HepG2 (cell line): ENCODE data around the gene PRSS8. TPM values are rescaled to one million over a fixed set of nuclear protein-coding genes. Genes with fewer than 3 reads are reported as not detected.
A peak's percentile ranks its signal among the peaks of the same experiment; 100 is the strongest.

Experiments used
- ATAD3A ChIP-seq: sonication (generic); formaldehyde crosslinking; IDR thresholded peaks from 2 replicates; pipeline ENCODE4 v1.4.0; 2020; ENCODE audit warnings: missing genetic modification reagents
- ATM ChIP-seq: fragments of 450-650 bp; IDR thresholded peaks from 2 replicates; pipeline ENCODE4 v1.7.1; 2017; ENCODE audit warnings: mild to moderate bottlenecking, borderline replicate concordance
- BORCS8-MEF2B ChIP-seq: sonication (generic); formaldehyde crosslinking; IDR thresholded peaks from 2 replicates; pipeline ENCODE4 v1.8.0; 2022; ENCODE audit warnings: mild to moderate bottlenecking, missing genetic modification reagents
- FOXC1 ChIP-seq: sonication (generic); formaldehyde crosslinking; IDR thresholded peaks from 2 replicates; pipeline ENCODE4 v1.8.0; 2022; ENCODE audit warnings: mild to moderate bottlenecking, missing genetic modification reagents, borderline replicate concordance
- FOXJ3 ChIP-seq: sonication (generic); formaldehyde crosslinking; IDR thresholded peaks from 2 replicates; pipeline ENCODE4 v1.4.0; 2020; ENCODE audit warnings: missing genetic modification reagents, mild to moderate bottlenecking, borderline replicate concordance
- FOXP1 ChIP-seq, 2 experiments: fragments of 450-650 bp in 1 of 2; IDR thresholded peaks; 2 replicates each; pipeline ENCODE4 v1.6.1; 2017 to 2018; ENCODE audit warnings: antibody characterized with exemption in 1 of 2
- KLF11 ChIP-seq: IDR thresholded peaks from 2 replicates; pipeline ENCODE4 v1.6.1; 2016; ENCODE audit warnings: missing compliant biosample characterization
- KLF12 ChIP-seq: sonication (generic); formaldehyde crosslinking; IDR thresholded peaks from 2 replicates; pipeline ENCODE4 v1.4.0; 2020; ENCODE audit warnings: missing genetic modification reagents, borderline replicate concordance
- KLF13 ChIP-seq: sonication (generic); formaldehyde crosslinking; IDR thresholded peaks from 2 replicates; pipeline ENCODE4 v1.4.0; 2020; ENCODE audit warnings: mild to moderate bottlenecking, missing genetic modification reagents
- REPIN1 ChIP-seq: sonication (generic); formaldehyde crosslinking; IDR thresholded peaks from 2 replicates; pipeline ENCODE4 v1.8.0; 2022; ENCODE audit warnings: missing genetic modification reagents, low read depth, mild to moderate bottlenecking, borderline replicate concordance
- SP2 ChIP-seq: sonication (generic); formaldehyde crosslinking; IDR thresholded peaks from 2 replicates; pipeline ENCODE4 v1.5.1; 2020; ENCODE audit warnings: mild to moderate bottlenecking, missing genetic modification reagents
- TSC22D2 ChIP-seq: sonication (generic); formaldehyde crosslinking; IDR thresholded peaks from 2 replicates; pipeline ENCODE4 v1.5.1; 2020; ENCODE audit warnings: missing genetic modification reagents, mild to moderate bottlenecking, borderline replicate concordance
- ZNF17 ChIP-seq: sonication (generic); formaldehyde crosslinking; IDR thresholded peaks from 2 replicates; pipeline ENCODE4 v1.5.0; 2020; ENCODE audit warnings: mild to moderate bottlenecking, missing genetic modification reagents
- ZNF207 ChIP-seq: fragments of 450-650 bp; IDR thresholded peaks from 2 replicates; pipeline ENCODE4 v1.6.1; 2016; ENCODE audit warnings: antibody characterized with exemption, borderline replicate concordance
- ZNF3 ChIP-seq: IDR thresholded peaks from 2 replicates; pipeline ENCODE4 v1.7.0; 2017; ENCODE audit warnings: inconsistent platforms
- ZNF33B ChIP-seq: sonication (generic); formaldehyde crosslinking; IDR thresholded peaks from 2 replicates; pipeline ENCODE4 v1.5.1; 2020; ENCODE audit warnings: mild to moderate bottlenecking, missing genetic modification reagents
- ZNF546 ChIP-seq: sonication (generic); formaldehyde crosslinking; conservative IDR thresholded peaks from 2 replicates; pipeline ENCODE4 v1.8.1; 2023; ENCODE audit warnings: mild to moderate bottlenecking, missing genetic modification reagents
- ZNF720 ChIP-seq: sonication (generic); formaldehyde crosslinking; IDR thresholded peaks from 2 replicates; pipeline ENCODE4 v1.4.0; 2020; ENCODE audit warnings: missing genetic modification reagents
- ZNF83 ChIP-seq: sonication (generic); formaldehyde crosslinking; IDR thresholded peaks from 2 replicates; pipeline ENCODE4 v1.4.0; 2020; ENCODE audit warnings: missing genetic modification reagents, mild to moderate bottlenecking, borderline replicate concordance
- polyA plus RNA-seq, 8 experiments: library from polyadenylated mRNA; depleted of rRNA in 3 of 8; stranded (reverse) in 7 of 8; unstranded in 1 of 8; fragments of >200 nt; fragmentation: Illumina TruSeq in 4 of 8; extraction: Trizol in 4 of 8; gene quantifications; 2 replicates each; pipeline versions ENCODE4 v1.2.1 to v1.2.3, GENCODE V29; 2011 to 2016; ENCODE audit warnings: low read depth in 4 of 8, missing spikeins in 1 of 8, mixed read lengths in 1 of 8; ENCODE audit not compliant: insufficient read depth in 1 of 8
- total RNA-seq, 5 experiments: library from RNA; depleted of rRNA; stranded (reverse); fragments of >200 nt; fragmentation: Illumina TruSeq; extraction: Trizol; gene quantifications; 2 replicates each; pipeline ENCODE4 v1.2.3, GENCODE V29; 2016; ENCODE audit warnings: low read depth in 1 of 5
- TF ChIP-seq, protein P1 (sequence below): IDR thresholded peaks from 2 replicates; pipeline ENCODE4 v1.4.0; 2020; ENCODE audit warnings: mild to moderate bottlenecking, missing genetic modification reagents
- TF ChIP-seq, protein P2 (sequence below): sonication (generic); formaldehyde crosslinking; conservative IDR thresholded peaks from 2 replicates; pipeline ENCODE4 v1.8.0; 2022; ENCODE audit warnings: mild to moderate bottlenecking, moderate library complexity, missing genetic modification reagents
- TF ChIP-seq, protein P3 (sequence below): sonication (generic); formaldehyde crosslinking; IDR thresholded peaks from 2 replicates; pipeline ENCODE4 v1.4.0; 2020; ENCODE audit warnings: mild to moderate bottlenecking, missing genetic modification reagents

PRSS8 gene
- total and polyA plus RNA-seq, 2 of the 13 experiments (the other 11 are each of a cell fraction or from before 2014, with no cell fraction given) = 2.6 to 7.2 TPM

DNA sequence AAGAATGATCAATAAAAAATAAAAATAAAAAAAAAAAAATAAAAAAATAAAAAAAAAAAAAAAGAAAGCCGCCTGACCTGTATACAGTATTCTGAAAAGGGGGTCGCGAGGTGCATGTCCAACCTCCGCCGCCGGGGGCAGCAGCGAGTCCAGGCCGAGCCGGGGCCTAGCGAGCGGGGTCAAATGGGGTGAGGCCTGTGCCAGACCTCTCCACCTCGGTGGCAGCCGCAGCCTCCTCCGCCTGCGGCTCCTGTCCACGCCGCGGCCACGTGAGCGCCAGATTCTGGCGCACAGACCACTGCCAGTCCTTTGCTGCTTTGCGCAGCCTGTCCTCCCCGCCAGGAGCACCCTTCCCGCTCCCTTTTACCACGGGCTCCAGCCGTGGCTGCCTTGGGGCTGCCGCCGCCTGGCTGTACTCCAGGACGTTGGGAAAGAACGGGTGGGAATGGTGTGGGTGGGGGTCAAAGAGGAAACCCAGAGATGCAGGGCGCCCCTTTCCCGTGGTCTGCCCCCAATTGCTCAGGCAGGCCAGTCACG, 29.8 kb downstream of the PRSS8 start (continued):
- TF ChIP-seq KLF13 (CRISPR knock-in tag) (no peak), FOXC1 (CRISPR knock-in tag) (peak; percentile 99), KLF12 (CRISPR knock-in tag) (peak; percentile 93), KLF11 (CRISPR knock-in tag) (0 out of 2 replicates have a peak, but pooled peaks have one; percentile 71), ZNF33B (CRISPR knock-in tag) (0 out of 2 replicates have a peak, but pooled peaks have one; percentile 80), TSC22D2 (CRISPR knock-in tag) (peak; percentile 88; the same call in 1 of the 2 replicates), FOXP1 (IDR thresholded peaks at IDR 0.05) (no peak), FOXP1 (CRISPR knock-in tag; IDR thresholded peaks at IDR 0.05) (no peak; the same call in 1 of the 2 replicates), ZNF720 (CRISPR knock-in tag) (no peak; the same call in 1 of the 2 replicates), ZNF3 (CRISPR knock-in tag) (no peak), SP2 (CRISPR knock-in tag) (0 out of 2 replicates have a peak, but pooled peaks have one; percentile 18), ATAD3A (CRISPR knock-in tag) (peak; percentile 40; the same call in 1 of the 2 replicates), ZNF546 (peak; percentile 98), BORCS8-MEF2B (CRISPR knock-in tag) (peak; percentile 98), ZNF207 (no peak), ATM (no peak), REPIN1 (CRISPR knock-in tag) (peak; percentile 93), FOXJ3 (CRISPR knock-in tag) (peak; percentile 54), ZNF83 (peak; percentile 94; the same call in 1 of the 2 replicates), ZNF17 (CRISPR knock-in tag) (no peak)
- TF ChIP-seq, protein P1, sequence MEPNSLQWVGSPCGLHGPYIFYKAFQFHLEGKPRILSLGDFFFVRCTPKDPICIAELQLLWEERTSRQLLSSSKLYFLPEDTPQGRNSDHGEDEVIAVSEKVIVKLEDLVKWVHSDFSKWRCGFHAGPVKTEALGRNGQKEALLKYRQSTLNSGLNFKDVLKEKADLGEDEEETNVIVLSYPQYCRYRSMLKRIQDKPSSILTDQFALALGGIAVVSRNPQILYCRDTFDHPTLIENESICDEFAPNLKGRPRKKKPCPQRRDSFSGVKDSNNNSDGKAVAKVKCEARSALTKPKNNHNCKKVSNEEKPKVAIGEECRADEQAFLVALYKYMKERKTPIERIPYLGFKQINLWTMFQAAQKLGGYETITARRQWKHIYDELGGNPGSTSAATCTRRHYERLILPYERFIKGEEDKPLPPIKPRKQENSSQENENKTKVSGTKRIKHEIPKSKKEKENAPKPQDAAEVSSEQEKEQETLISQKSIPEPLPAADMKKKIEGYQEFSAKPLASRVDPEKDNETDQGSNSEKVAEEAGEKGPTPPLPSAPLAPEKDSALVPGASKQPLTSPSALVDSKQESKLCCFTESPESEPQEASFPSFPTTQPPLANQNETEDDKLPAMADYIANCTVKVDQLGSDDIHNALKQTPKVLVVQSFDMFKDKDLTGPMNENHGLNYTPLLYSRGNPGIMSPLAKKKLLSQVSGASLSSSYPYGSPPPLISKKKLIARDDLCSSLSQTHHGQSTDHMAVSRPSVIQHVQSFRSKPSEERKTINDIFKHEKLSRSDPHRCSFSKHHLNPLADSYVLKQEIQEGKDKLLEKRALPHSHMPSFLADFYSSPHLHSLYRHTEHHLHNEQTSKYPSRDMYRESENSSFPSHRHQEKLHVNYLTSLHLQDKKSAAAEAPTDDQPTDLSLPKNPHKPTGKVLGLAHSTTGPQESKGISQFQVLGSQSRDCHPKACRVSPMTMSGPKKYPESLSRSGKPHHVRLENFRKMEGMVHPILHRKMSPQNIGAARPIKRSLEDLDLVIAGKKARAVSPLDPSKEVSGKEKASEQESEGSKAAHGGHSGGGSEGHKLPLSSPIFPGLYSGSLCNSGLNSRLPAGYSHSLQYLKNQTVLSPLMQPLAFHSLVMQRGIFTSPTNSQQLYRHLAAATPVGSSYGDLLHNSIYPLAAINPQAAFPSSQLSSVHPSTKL (CRISPR knock-in tag) = peak; percentile 97
- TF ChIP-seq, protein P2, sequence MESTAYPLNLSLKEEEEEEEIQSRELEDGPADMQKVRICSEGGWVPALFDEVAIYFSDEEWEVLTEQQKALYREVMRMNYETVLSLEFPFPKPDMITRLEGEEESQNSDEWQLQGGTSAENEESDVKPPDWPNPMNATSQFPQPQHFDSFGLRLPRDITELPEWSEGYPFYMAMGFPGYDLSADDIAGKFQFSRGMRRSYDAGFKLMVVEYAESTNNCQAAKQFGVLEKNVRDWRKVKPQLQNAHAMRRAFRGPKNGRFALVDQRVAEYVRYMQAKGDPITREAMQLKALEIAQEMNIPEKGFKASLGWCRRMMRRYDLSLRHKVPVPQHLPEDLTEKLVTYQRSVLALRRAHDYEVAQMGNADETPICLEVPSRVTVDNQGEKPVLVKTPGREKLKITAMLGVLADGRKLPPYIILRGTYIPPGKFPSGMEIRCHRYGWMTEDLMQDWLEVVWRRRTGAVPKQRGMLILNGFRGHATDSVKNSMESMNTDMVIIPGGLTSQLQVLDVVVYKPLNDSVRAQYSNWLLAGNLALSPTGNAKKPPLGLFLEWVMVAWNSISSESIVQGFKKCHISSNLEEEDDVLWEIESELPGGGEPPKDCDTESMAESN (CRISPR knock-in tag) = peak; percentile 98
- TF ChIP-seq, protein P3, sequence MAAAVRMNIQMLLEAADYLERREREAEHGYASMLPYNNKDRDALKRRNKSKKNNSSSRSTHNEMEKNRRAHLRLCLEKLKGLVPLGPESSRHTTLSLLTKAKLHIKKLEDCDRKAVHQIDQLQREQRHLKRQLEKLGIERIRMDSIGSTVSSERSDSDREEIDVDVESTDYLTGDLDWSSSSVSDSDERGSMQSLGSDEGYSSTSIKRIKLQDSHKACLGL (CRISPR knock-in tag) = peak; percentile 96
